HG02840 (cell line): ENCODE results near the gene GADD45GIP1.

ENCODE experiments used
- ATAC-seq: cut with Tn5 transposase; IDR thresholded peaks from one replicate; pipeline ENCODE4 v1.9.1; 2021; ENCODE audit warnings: mild to moderate bottlenecking, moderate library complexity, moderate number of reproducible peaks; ENCODE audit not compliant: unreplicated experiment, low FRiP score

GADD45GIP1 gene

DNA sequence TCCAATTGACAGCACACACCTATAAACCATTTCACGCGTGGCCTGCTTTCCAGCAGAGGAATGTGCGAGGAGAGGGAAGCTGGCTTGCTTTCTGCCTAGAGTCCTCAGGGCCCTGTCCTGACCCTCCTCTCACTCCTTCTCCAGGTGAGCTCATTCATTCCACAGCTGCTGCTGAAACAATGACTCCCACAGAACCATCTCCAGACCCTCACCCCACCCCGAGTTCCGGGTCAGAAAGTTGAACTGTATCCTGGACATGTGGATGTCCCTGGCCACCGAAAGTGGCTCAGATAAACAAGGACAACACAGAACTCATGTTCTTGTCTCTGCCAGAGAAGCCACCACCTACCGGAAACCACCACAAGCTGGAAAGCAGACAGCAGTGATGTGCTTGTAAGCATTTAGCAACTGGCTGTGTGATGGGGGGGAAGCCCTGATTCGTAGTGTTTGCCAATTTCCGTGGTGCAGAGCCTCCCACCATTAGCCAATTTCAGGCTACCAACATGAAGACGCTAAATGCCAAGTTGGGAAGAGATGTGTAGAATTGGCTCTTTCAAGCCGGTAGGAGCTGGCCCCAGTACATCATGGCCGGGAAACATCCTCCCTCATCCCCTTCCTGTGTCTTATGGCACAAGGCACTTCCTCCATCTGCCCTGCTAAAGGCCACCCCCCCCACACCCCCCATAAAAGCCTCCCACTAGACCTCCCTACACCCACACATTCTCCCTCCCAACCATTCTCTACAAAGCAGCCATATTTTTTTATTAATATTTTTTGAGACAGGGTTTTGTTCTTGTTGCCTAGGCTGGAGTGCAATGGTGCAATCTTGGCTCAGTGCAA is 43.0 kb downstream of the GADD45GIP1 start:
- ATAC-seq: no peak

GRCh38 chr19:12913011-12913561 is 43.9 kb downstream of the GADD45GIP1 start:
- no peak for ATAC-seq

GRCh38 chr19:12912571-12912970 is 44.5 kb downstream of the GADD45GIP1 start:
- ATAC-seq: no peak

DNA sequence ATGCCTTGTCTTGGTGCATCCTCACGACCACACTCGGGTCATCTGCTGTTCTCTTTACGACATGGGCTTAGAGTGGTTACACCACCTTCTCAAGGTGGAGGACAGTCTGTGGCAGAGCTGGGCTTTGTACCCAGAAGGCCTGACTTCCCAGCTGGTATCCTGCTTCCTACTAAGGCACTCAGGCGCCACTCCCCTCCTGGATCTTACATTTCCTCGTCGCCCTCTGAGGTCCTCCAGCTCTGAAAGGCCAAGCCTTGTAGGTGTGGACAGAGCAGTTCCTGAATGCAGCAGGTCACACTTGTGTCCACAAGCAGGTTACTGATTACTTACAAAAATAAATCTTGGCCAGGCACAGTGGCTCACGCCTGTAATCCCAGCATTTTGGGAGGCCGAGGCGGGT is 49.9 kb downstream of the GADD45GIP1 start:
- no peak for ATAC-seq
